Natural killer cell treated with Interleukin-12 subunit alpha and Interleukin-12 subunit beta and Interleukin-15 and Interleukin-18, amount 100 ng/mL, for 72 hours (primary cell): Measurements from ENCODE around the gene SNRNP200. TPM values are rescaled to one million over a fixed set of nuclear protein-coding genes. Genes with fewer than 3 reads are reported as not detected.

Source experiments
- ATAC-seq, 2 donors: fragments of 150-1000 bp; cut with Tn5 transposase in 1 of 2; sonication (Bioruptor Pico), chemical (Tn5 transposase) in 1 of 2; 2 replicates each; pipeline ENCODE4 v1.10.0; 2021
- DNase-seq: peaks from one replicate; pipeline ENCODE4 v3.0.0; 2022; ENCODE audit warnings: low spot score
- H3K27ac Mint-ChIP-seq, 2 donors: 1 replicate in 1 of 2; 2 replicates in 1 of 2; pipeline ENCODE4 v1.8.0; 2022; ENCODE audit warnings: mixed read lengths in 2 of 2, mild to moderate bottlenecking in 1 of 2, moderate library complexity in 1 of 2
- H3K27me3 Mint-ChIP-seq, 2 donors: 1 replicate in 1 of 2; 2 replicates in 1 of 2; pipeline ENCODE4 v1.8.0; 2022; ENCODE audit warnings: mixed read lengths in 2 of 2
- H3K36me3 Mint-ChIP-seq: one replicate; pipeline ENCODE4 v1.8.0; 2022; ENCODE audit warnings: mixed read lengths
- H3K4me1 Mint-ChIP-seq, 2 donors: 1 replicate in 1 of 2; 2 replicates in 1 of 2; pipeline ENCODE4 v1.8.0; 2022; ENCODE audit warnings: low read depth in 2 of 2, mixed read lengths in 2 of 2, mild to moderate bottlenecking in 1 of 2
- H3K4me3 Mint-ChIP-seq: one replicate; pipeline ENCODE4 v1.8.0; 2022; ENCODE audit warnings: mixed read lengths
- H3K9me3 Mint-ChIP-seq: 2 replicates; pipeline ENCODE4 v1.8.0; 2022; ENCODE audit warnings: mixed read lengths
- total RNA-seq, 2 donors: library from RNA; stranded (reverse); gene quantifications; one replicate each; pipeline ENCODE4 v1.2.3, GENCODE V29; 2022

Gene SNRNP200
- total RNA-seq, 2 donors from 2014 or later = 166 to 201 TPM

DNA sequence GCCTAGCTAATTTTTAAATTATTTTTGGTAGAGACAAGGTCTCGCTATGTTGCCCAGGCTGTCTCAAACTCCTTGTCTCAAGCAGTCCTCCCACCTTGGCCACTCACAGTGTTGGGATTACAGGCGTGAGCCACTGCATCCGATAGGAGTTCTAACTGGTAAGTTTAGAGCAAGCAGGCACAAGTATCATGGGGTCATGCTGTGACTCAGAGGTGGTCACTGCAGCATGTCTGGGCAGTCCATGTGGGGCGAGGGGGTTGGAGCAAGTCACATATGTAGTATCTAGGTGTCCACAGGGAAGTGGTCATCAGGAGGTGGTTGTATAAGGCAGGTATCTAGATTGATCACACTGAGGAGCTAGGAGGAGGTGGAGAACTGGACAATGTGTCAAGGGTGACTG is 74.0 kb downstream of the SNRNP200 start:
- Mint-ChIP-seq H3K27me3 (no peaks in the 10 kb centered on the region), H3K4me3 (no peak overlapping the region), H3K9me3 (no peaks in the 10 kb centered on the region), H3K36me3 (no peaks in the 10 kb centered on the region), H3K27ac (no peak overlapping the region), H3K4me1 (no peaks in the 10 kb centered on the region)
- no peak for ATAC-seq
- no peak for DNase-seq

GRCh38 chr2:96225016-96225533 is 80.3 kb downstream of the SNRNP200 start:
- H3K4me1 Mint-ChIP-seq = peaks cover 0 to 8% of the 10 kb centered on the region in 2 donors
- ATAC-seq (no peak), DNase-seq (no peak)
- H3K27me3 Mint-ChIP-seq = no peaks in the 10 kb centered on the region
- no peaks in the 10 kb centered on the region for H3K9me3 Mint-ChIP-seq
- H3K27ac Mint-ChIP-seq = peak overlapping the region in 1 of 2 donors; percentile 54
- H3K36me3 Mint-ChIP-seq = no peaks in the 10 kb centered on the region
- H3K4me3 Mint-ChIP-seq = no peak overlapping the region

Other genes with a start within 250 kb of the SNRNP200 start
- gene ADRA2B, start 189.0 kb downstream of the SNRNP200 start, total RNA-seq = not detected
- under 1 TPM in 1 of 2 donors, not detected in 1; 0.92 TPM for gene ASTL, start 167.0 kb downstream of the SNRNP200 start, total RNA-seq
- gene DUSP2, start 160.1 kb downstream of the SNRNP200 start, total RNA-seq = 10 to 100 TPM; 30.9 to 52.0 TPM
- gene STARD7, start 96.7 kb downstream of the SNRNP200 start, total RNA-seq = 100 to 1,000 TPM; 153 to 206 TPM
- gene TMEM127, start 39.5 kb downstream of the SNRNP200 start, total RNA-seq = 10 to 100 TPM; 41.4 to 49.4 TPM
- 100 to 1,000 TPM in 1 of 2 donors, 10 to 100 TPM in 1; 98.0 to 108 TPM for gene CIAO1, start 39.3 kb downstream of the SNRNP200 start, total RNA-seq
- gene ITPRIPL1, start 19.8 kb upstream of the SNRNP200 start, total RNA-seq = 10 to 100 TPM; 48.2 to 62.2 TPM
- gene NCAPH, start 30.2 kb upstream of the SNRNP200 start, total RNA-seq = 100 to 1,000 TPM in 1 of 2 donors, 10 to 100 TPM in 1; 26.5 to 102 TPM
- gene NEURL3, start 199.8 kb upstream of the SNRNP200 start, total RNA-seq = under 1 TPM in 1 of 2 donors, not detected in 1; 0.64 TPM
- 100 to 1,000 TPM in 1 of 2 donors, 10 to 100 TPM in 1; 81.4 to 115 TPM for gene ARID5A, start 231.2 kb upstream of the SNRNP200 start, total RNA-seq